Liver (tissue), 9 donors: ENCODE results near the gene TMEM127. TPM values are rescaled to one million over a fixed set of nuclear protein-coding genes. Genes with fewer than 3 reads are reported as not detected.

Source experiments
- DNase-seq: peaks from one replicate; pipeline ENCODE4 v3.0.0-alpha.2; 2017; ENCODE audit warnings: low spot score
- H3K27ac ChIP-seq, 2 donors: one replicate each; pipeline ENCODE4 v1.7.0; 2013; ENCODE audit warnings: inconsistent platforms in 2 of 2, low read length in 2 of 2, control low read depth in 1 of 2, low read depth in 1 of 2, mild to moderate bottlenecking in 1 of 2
- H3K27me3 ChIP-seq, 4 donors: one replicate each; pipeline versions ENCODE4 v1.6.1 to v1.7.0; 2013; ENCODE audit warnings: low read length in 3 of 4, inconsistent platforms in 1 of 4, mild to moderate bottlenecking in 1 of 4, moderate library complexity in 1 of 4; ENCODE audit not compliant: control insufficient read depth in 4 of 4, insufficient read depth in 4 of 4
- H3K36me3 ChIP-seq, 4 donors: one replicate each; pipeline versions ENCODE4 v1.6.1 to v1.7.0; 2013; ENCODE audit warnings: low read length in 3 of 4, mild to moderate bottlenecking in 3 of 4, low read depth in 1 of 4, moderate library complexity in 1 of 4; ENCODE audit not compliant: control insufficient read depth in 4 of 4, insufficient read depth in 3 of 4
- H3K4me1 ChIP-seq, 4 donors: one replicate each; pipeline versions ENCODE4 v1.6.1 to v1.7.0; 2013; ENCODE audit warnings: low read length in 3 of 4, mild to moderate bottlenecking in 3 of 4, moderate library complexity in 1 of 4; ENCODE audit not compliant: control insufficient read depth in 4 of 4, insufficient read depth in 4 of 4
- H3K4me3 ChIP-seq, 3 donors: one replicate each; pipeline versions ENCODE4 v1.6.1 to v1.7.0; 2013; ENCODE audit warnings: low read length in 3 of 3, control low read depth in 1 of 3, low read depth in 1 of 3, mild to moderate bottlenecking in 1 of 3
- H3K9ac ChIP-seq, 2 donors: one replicate each; pipeline ENCODE4 v1.7.0; 2013; ENCODE audit warnings: low read length in 2 of 2, mild to moderate bottlenecking in 2 of 2, moderate library complexity in 2 of 2, control low read depth in 1 of 2, low read depth in 1 of 2
- H3K9me3 ChIP-seq, 4 donors: one replicate each; pipeline versions ENCODE4 v1.6.1 to v1.7.0; 2013; ENCODE audit warnings: low read length in 3 of 4; ENCODE audit not compliant: control insufficient read depth in 4 of 4
- FOXA1 ChIP-seq: IDR thresholded peaks from 2 replicates; pipeline ENCODE4 v1.6.1; 2016; ENCODE audit warnings: antibody characterized with exemption
- GABPA ChIP-seq, 2 donors: IDR thresholded peaks in 1 of 2; conservative IDR thresholded peaks in 1 of 2; 2 replicates each; pipeline ENCODE4 v1.6.1; 2016; ENCODE audit warnings: antibody characterized with exemption in 2 of 2, mild to moderate bottlenecking in 1 of 2, moderate library complexity in 1 of 2
- HNF4A ChIP-seq, 2 donors: conservative IDR thresholded peaks; 2 replicates each; pipeline ENCODE4 v1.6.1; 2016; ENCODE audit warnings: antibody characterized with exemption in 2 of 2, mild to moderate bottlenecking in 2 of 2
- NR2F2 ChIP-seq: IDR thresholded peaks from 2 replicates; pipeline ENCODE4 v1.6.1; 2016; ENCODE audit warnings: antibody characterized with exemption
- RAD21 ChIP-seq, 2 donors: IDR thresholded peaks; 2 replicates each; pipeline ENCODE4 v1.6.1; 2016; ENCODE audit warnings: antibody characterized with exemption in 2 of 2, mild to moderate bottlenecking in 2 of 2
- RXRA ChIP-seq, 2 donors: IDR thresholded peaks; 2 replicates each; pipeline ENCODE4 v1.6.1; 2017 to 2018; ENCODE audit warnings: antibody characterized with exemption in 2 of 2, mild to moderate bottlenecking in 1 of 2
- TAF1 ChIP-seq: conservative IDR thresholded peaks from 2 replicates; pipeline ENCODE4 v1.6.1; 2016; ENCODE audit warnings: antibody characterized with exemption, mild to moderate bottlenecking
- WGBS: extraction: QIAGEN DNeasy Blood & Tissue Kit; methylation state at CpG from one replicate; pipeline ENCODE4 v1.1.7; 2013; 5-methylcytosine and 5-hydroxymethylcytosine counted together
- polyA plus RNA-seq, 2 donors: library from polyadenylated mRNA; stranded (reverse) in 1 of 2; unstranded in 1 of 2; fragments of 200-250 nt in 1 of 2; fragments of >200 nt in 1 of 2; fragmentation: Nextera tagmentation in 1 of 2; extraction: Ambion mirVana in 1 of 2; gene quantifications; one replicate each; pipeline versions ENCODE4 v1.2.1 to v1.2.3, GENCODE V29; 2013 to 2015
- total RNA-seq, 2 donors: library from RNA; depleted of rRNA; stranded (reverse); fragments of >200 nt; gene quantifications; one replicate each; pipeline ENCODE4 v1.2.3, GENCODE V29; 2014
- TF ChIP-seq, protein P1 (sequence below): fragments of 150-350 bp; IDR thresholded peaks from 2 replicates; pipeline ENCODE4 v1.5.1; 2017; ENCODE audit warnings: improper control_type of control experiment, low read depth, low read length; ENCODE audit not compliant: missing input control
- TF ChIP-seq, protein P2 (sequence below): IDR thresholded peaks from 2 replicates; pipeline ENCODE4 v1.6.1; 2016; ENCODE audit warnings: antibody characterized with exemption
- TF ChIP-seq, protein P3 (sequence below): IDR thresholded peaks from 2 replicates; pipeline ENCODE4 v1.6.1; 2016; ENCODE audit warnings: antibody characterized with exemption
- TF ChIP-seq, protein P4 (sequence below): IDR thresholded peaks from 2 replicates; pipeline ENCODE4 v1.6.1; 2016; ENCODE audit warnings: antibody characterized with exemption, mild to moderate bottlenecking
- donor health status: healthy.
- donor health status: healthy.
- donor health status: healthy.
- donor health status: healthy.
- donor health status: healthy.

The TMEM127 gene
- total and polyA plus RNA-seq, 4 donors = 11.2 to 27.5 (median 18.4) TPM

DNA sequence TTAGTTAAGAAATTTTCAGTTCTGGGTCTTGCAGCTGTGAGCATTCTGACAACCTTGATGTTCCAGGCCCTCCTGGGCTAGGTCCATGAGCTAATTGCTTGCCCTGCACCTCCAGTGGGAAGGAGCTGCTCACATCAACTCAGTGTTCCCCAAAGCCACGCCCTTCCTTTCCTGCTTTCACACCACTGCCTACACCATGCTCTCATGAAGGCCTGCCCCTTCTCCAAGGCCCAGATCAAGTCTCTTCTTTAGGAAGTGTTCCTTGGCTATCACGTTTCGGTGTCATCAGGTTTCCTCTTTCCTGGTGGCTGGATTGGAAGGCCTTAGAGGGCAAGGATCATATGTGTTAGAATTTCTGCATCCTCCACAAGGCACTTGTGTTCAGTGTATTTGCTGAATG, 18.8 kb downstream of the TMEM127 start:
- Histone ChIP-seq H3K4me1 (peaks cover 0 to 9% (median 3%) of the 10 kb centered on the region in 4 donors), H3K4me3 (no peak overlapping the region), H3K9ac (no peak overlapping the region), H3K27me3 (no peaks in the 10 kb centered on the region), H3K36me3 (peaks cover 0 to 4% (median 3%) of the 10 kb centered on the region in 4 donors), H3K27ac (no peak overlapping the region), H3K9me3 (no peaks in the 10 kb centered on the region)
- TF ChIP-seq HNF4A (conservative IDR thresholded peaks at IDR 0.05) (no peak), TAF1 (no peak), NR2F2 (peak; percentile 14)
- TF ChIP-seq, protein P1, sequence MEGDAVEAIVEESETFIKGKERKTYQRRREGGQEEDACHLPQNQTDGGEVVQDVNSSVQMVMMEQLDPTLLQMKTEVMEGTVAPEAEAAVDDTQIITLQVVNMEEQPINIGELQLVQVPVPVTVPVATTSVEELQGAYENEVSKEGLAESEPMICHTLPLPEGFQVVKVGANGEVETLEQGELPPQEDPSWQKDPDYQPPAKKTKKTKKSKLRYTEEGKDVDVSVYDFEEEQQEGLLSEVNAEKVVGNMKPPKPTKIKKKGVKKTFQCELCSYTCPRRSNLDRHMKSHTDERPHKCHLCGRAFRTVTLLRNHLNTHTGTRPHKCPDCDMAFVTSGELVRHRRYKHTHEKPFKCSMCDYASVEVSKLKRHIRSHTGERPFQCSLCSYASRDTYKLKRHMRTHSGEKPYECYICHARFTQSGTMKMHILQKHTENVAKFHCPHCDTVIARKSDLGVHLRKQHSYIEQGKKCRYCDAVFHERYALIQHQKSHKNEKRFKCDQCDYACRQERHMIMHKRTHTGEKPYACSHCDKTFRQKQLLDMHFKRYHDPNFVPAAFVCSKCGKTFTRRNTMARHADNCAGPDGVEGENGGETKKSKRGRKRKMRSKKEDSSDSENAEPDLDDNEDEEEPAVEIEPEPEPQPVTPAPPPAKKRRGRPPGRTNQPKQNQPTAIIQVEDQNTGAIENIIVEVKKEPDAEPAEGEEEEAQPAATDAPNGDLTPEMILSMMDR = no peak
- WGBS = 75% methylated on average over 3 of the region's 3 CpGs
- DNase-seq = no peak

DNA sequence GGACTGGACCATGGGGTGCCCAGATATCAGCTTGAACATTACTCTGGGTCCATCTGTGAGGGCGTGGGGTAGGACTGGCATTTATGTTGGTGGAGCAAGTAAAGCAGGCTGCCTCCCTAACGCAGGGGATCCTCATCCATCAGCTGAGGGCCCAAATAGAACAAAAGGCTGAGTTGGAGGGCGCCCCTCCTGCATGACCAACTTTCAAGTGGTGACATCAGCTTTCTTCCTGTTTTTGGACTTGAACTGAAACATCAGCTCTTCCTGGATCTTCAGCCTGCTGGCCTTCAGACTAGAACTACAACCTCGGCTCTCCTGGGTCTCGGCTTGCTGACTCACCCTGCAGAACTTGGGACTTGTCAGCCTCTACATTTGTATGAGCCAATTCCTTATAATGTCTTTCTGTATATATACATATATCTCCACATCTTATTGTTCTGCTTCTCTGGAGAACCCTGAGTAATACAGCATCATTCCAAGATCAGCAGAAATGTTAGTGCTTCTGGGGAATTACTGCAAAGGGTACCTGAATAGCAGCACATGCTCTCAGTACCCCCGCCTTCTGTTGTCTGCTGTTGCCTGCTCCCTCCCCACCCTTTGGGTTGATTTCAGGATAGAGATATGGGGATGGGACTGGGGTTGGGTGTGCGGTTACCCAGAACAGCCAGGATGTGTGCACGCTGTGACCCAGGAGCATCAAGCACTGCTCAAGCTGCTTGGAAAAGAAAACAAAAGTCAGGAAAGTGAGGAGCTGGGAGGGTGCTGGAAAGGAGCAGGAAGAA, 20.0 kb downstream of the TMEM127 start:
- H3K27me3 ChIP-seq = no peaks in the 10 kb centered on the region
- TF ChIP-seq RXRA (IDR thresholded peaks at IDR 0.05) = no peak
- TF ChIP-seq RAD21 (IDR thresholded peaks at IDR 0.05) = no peak
- TF ChIP-seq, protein P2, sequence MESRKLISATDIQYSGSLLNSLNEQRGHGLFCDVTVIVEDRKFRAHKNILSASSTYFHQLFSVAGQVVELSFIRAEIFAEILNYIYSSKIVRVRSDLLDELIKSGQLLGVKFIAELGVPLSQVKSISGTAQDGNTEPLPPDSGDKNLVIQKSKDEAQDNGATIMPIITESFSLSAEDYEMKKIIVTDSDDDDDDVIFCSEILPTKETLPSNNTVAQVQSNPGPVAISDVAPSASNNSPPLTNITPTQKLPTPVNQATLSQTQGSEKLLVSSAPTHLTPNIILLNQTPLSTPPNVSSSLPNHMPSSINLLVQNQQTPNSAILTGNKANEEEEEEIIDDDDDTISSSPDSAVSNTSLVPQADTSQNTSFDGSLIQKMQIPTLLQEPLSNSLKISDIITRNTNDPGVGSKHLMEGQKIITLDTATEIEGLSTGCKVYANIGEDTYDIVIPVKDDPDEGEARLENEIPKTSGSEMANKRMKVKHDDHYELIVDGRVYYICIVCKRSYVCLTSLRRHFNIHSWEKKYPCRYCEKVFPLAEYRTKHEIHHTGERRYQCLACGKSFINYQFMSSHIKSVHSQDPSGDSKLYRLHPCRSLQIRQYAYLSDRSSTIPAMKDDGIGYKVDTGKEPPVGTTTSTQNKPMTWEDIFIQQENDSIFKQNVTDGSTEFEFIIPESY = no peak
- no peaks in the 10 kb centered on the region for H3K36me3 ChIP-seq
- no peak overlapping the region for H3K9ac ChIP-seq
- H3K4me1 ChIP-seq = peaks cover 0 to 6% (median 3%) of the 10 kb centered on the region in 4 donors
- no peak overlapping the region for H3K4me3 ChIP-seq
- no peak for DNase-seq
- H3K27ac ChIP-seq = peak overlapping the region in 1 of 2 donors; percentile 38
- WGBS = 90% methylated on average over 8 of the region's 8 CpGs
- no peaks in the 10 kb centered on the region for H3K9me3 ChIP-seq

DNA sequence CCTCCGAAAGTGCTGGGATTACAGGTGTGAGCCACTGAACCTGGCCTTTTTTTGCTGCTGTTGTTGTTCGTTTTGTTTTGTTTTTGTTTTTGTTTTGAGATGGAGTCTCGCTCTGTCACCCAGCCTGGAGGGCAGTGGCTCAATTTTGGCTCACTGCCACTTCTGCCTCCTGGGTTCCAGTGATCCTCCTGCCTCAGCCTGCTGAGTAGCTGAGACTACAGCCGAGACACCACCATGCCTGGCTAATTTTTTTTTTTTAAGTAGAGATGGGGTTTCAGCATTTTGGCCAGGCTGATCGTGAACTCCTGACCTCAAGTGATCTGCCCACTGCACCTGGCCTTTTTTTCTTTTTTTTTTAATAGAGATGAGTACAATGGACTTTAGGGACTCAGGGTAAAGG, 22.0 kb downstream of the TMEM127 start:
- H3K4me1 ChIP-seq = peaks cover 0 to 6% (median 3%) of the 10 kb centered on the region in 4 donors
- 93% methylated on average over 5 of the region's 5 CpGs for WGBS
- no peaks in the 10 kb centered on the region for H3K9me3 ChIP-seq
- DNase-seq = no peak
- no peak overlapping the region for H3K27ac ChIP-seq
- no peaks in the 10 kb centered on the region for H3K36me3 ChIP-seq
- H3K4me3 ChIP-seq = no peak overlapping the region
- no peaks in the 10 kb centered on the region for H3K27me3 ChIP-seq
- H3K9ac ChIP-seq = no peak overlapping the region
- TF ChIP-seq GABPA (IDR thresholded peaks at IDR 0.05 in 1 of 2, conservative IDR thresholded peaks at IDR 0.05 in 1 of 2) = no peak
- TF ChIP-seq, protein P3, sequence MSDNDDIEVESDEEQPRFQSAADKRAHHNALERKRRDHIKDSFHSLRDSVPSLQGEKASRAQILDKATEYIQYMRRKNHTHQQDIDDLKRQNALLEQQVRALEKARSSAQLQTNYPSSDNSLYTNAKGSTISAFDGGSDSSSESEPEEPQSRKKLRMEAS = no peak
- no peak for TF ChIP-seq RAD21 (IDR thresholded peaks at IDR 0.05)
- no peak for TF ChIP-seq FOXA1
- TF ChIP-seq, protein P4, sequence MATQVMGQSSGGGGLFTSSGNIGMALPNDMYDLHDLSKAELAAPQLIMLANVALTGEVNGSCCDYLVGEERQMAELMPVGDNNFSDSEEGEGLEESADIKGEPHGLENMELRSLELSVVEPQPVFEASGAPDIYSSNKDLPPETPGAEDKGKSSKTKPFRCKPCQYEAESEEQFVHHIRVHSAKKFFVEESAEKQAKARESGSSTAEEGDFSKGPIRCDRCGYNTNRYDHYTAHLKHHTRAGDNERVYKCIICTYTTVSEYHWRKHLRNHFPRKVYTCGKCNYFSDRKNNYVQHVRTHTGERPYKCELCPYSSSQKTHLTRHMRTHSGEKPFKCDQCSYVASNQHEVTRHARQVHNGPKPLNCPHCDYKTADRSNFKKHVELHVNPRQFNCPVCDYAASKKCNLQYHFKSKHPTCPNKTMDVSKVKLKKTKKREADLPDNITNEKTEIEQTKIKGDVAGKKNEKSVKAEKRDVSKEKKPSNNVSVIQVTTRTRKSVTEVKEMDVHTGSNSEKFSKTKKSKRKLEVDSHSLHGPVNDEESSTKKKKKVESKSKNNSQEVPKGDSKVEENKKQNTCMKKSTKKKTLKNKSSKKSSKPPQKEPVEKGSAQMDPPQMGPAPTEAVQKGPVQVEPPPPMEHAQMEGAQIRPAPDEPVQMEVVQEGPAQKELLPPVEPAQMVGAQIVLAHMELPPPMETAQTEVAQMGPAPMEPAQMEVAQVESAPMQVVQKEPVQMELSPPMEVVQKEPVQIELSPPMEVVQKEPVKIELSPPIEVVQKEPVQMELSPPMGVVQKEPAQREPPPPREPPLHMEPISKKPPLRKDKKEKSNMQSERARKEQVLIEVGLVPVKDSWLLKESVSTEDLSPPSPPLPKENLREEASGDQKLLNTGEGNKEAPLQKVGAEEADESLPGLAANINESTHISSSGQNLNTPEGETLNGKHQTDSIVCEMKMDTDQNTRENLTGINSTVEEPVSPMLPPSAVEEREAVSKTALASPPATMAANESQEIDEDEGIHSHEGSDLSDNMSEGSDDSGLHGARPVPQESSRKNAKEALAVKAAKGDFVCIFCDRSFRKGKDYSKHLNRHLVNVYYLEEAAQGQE = no peak
- TF ChIP-seq HNF4A (conservative IDR thresholded peaks at IDR 0.05) = no peak
- TF ChIP-seq, protein P1 = no peak
